OCI-M1 (cell line): ENCODE results near the gene PLEKHB1.
"Not testable (repeated sequence)": the region's sequence is repeated elsewhere in the genome, so short reads cannot be mapped to it uniquely, and the experiment has no call there.

Experiments used
- DNase-seq: peaks from one replicate; lab custom pipeline; 2025; lab: John Stamatoyannopoulos, UW

The PLEKHB1 gene

DNA sequence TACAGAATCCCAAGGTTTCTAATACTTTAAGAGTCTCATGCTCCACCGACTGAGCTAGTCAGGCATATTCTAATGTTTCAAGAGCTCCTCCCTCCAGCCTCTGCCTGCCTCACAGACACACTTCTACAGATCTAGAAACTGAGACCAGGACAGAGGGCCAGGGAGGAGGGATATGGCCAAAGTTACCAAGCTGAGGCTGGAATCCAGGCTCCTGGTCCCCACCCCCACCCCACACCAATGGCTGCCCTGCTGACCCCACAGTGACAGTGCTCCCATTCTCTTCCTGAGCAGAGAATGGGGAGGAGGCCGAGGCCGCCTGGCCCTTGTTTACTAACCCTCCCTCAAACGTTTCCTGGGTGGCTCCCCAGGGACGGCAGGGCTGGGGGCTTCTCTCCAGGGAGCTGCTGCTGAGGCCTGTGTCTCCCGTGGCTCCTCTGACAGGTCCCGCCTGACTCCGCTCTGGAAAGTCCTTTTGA lies 2.2 kb downstream of the PLEKHB1 start:
- no peak for DNase-seq

DNA sequence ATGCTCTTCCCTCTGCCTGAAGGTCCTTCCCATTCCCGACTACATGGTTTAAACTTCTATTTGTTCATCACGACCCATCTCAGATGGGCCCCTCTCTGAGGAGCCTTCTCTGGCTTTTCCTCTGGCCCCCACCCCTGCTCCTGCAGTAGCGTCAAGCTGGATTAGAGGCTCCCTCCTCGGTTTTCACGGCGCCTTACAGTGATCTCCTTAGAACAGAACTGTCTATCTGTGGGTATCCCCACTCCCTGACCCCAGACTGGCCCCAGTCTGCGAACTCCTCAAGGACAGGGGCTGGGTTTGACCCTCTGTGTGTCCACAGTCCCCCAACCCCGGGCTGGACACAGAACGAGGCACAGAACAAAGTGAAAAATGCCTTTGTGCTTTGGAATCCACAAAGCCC lies 2.8 kb downstream of the PLEKHB1 start:
- DNase-seq, result no peak

DNA sequence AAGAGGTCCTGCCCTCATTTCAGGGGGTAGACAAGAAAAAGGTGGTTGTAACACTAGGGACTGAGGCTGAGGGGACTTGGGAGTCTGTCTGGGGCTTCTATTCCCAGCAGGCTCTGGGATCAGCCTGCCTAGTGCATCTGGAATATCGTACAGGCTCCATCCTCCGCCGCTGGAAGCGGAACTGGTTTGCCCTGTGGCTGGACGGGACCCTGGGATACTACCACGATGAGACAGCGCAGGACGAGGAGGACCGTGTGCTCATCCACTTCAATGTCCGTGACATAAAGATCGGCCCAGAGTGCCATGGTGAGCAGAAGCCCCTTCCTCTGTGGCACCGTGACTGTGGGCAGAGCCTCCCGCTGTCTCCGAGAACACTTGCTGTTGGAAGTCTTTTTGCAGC lies 4.0 kb downstream of the PLEKHB1 start:
- DNase-seq, result no peak

DNA sequence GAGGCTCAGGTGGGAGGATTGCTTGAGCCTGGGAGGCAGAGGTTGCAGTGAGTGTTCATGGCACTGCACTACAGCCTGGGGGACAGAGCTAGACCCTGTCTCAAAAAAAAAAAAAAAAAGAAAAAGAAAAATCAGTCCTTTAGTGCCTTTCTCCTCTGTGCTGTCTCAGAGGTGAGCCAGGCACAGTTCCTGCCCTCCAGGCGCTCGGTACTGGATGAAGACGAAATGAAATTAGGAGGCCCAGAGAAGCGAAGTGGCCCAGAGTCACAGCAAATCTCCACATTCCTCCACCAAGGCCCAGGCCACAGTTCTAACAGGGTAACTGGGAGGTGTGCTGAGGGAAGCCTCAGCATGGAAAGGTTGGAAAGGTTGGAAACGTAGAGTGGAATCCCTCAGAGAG lies 4.9 kb downstream of the PLEKHB1 start:
- DNase-seq, result no peak

DNA sequence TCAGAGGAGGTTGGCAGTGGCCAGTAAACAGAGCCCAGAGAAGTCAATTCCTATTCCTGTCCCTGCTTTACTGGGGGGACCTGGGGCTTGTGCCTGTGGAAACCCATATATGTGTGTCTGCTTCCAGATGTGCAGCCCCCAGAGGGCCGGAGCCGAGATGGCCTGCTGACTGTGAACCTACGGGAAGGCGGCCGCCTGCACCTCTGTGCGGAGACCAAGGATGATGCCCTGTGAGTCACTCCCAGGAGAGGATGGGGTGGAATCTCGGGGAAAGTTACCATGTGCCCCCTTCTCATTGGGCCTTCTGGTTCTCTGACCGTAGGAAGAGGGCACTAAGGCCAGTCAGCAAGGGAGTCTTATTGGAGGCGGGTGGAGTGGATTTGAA lies 5.3 kb downstream of the PLEKHB1 start:
- DNase-seq, result no peak

DNA sequence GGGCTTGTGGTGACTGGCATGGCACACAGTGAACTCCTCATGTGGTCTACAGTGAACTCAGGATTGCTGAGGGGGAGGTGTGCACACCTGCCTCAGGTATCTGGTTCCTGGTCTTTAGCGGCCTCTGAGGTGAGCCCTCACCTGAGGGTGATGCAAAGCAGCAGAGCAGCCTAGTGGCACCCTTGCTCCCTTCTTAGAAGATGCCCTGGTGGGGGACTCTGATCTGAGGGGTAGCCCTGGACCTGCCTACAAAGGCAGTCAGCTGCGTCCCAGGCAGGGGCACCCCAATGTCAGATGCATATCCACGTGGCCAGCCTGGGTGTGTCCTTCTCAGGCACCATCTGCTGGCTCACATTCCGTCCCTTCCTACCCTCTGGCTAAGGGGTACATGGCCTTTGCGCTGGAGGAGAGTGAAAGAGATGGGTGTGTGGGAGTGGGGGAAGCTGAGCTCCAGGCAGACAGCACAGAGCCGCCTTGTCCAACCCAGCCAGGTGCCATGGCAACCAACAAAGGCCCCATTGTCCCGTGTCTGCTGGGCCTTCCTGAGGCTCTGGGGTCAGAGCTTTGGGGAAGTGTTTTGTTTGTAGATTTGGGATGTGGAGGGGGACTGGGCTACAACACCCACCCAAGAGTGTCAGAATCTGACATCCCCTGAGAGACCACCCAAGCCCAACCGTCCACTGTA lies 5.8 kb downstream of the PLEKHB1 start:
- DNase-seq, result no peak

DNA sequence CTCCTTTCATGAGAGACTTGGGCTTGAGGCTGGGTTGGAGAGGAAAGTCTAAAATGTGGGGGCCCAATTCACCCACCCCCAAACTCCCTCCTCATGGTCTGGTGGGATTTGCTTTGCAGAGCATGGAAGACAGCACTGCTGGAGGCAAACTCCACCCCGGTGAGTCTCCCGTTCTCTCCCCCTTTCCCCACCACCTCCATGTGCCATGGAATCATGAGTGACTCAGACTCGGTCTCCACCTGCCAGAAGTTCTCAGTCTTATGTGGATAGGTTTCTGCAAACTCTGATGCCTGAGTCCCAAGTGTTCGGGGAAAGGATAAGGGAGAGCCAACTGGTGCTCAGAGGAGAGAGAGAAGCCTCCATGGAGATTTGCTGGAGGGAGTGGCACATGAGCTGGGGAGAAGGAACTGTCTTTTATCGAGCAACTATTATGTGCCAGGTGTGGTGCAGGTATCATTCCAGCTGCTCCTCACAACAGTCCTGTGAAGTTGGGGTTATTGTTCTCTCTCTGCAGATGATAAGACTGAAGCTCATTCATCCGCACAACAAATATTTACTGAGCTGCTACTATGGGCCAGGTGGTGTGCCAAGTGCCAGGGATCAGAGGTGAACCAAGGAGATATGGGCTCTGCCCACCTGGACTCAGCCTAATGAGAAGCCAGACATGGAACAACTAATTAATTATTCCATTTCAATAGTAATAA lies 6.6 kb downstream of the PLEKHB1 start:
- no peak for DNase-seq

DNA sequence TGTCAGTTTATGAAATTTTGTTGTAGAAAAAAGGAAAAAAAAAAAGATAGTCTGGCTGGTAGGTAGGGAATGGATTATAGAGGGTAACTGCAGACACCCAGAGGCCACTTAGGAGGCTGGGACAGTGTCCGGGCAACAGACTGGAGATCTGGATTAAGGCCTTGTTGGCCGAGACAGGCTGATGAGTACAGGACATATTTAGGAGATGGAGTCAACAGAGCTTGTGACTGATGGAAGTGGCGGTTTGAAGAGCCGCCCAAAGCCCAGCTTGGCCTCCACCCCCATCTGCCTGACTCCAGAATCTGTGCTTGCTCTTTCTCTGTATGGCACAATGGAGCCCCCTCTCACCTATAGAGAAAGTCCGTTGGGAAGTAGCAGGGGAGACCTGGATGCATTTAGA lies 7.6 kb downstream of the PLEKHB1 start:
- DNase-seq, result no peak

DNA sequence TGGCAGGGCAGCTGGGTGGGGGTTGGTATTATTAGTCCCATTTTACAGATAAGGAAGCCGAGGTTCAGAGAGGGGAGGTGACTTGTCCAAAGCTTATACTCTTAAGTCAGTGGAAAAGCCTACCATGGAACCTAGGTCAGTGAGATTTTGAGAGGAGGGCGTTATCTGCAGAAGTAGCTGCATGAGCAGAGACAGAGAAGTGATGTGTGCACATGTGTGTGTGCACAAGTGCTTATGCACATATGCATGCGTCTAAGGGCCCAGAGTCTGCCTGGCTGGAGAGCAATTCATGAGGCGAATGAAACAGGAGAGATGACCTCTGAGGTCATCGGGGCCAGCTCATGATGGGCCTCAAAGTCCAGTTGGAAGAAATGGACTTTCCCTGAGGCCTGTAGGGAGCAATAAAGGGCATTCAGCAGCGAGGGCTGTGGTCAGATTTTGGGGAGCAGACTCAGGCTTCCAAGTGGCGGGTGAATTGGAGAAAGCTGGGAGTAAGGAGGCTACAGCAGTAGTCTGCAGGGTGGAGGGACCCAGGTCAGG lies 8.2 kb downstream of the PLEKHB1 start:
- DNase-seq, result no peak

DNA sequence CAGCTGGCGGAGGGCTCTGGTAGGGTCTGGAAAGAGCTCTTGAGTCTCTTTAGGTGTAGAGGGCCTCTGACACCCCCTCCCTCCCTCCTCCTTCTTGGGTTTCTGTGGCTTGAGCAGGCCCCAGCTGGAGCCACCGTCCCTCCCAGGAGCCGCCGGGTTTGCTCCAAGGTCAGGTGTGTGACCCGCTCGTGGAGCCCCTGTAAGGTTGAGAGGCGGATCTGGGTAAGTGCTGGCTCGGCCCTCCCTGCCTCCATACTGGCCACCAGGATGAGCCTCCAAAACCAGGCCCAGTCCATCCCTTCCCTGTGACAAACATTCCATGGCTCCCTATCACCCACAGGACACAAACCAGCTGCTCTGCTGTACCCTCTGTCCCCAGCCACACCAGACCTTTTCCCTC lies 9.3 kb downstream of the PLEKHB1 start:
- no peak for DNase-seq

DNA sequence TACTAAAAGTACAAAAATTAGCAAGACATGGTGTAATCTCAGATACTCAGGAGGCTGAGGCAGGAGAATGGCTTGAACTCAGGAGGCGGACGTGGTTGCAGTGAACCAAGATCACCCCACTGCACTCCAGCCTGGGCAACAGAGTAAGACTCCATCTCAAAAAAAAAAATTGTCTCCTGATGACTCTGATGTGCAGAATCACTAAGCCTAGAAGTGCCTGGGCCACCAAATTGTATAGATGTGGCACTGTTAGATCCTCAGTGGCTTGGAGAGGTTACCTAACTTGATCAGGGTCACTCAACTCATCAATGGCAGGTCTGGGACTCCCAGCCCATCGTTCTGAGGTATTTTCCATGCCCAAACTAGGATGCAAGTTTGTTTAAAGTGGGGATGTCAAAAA lies 10.6 kb downstream of the PLEKHB1 start:
- DNase-seq, result no peak

DNA sequence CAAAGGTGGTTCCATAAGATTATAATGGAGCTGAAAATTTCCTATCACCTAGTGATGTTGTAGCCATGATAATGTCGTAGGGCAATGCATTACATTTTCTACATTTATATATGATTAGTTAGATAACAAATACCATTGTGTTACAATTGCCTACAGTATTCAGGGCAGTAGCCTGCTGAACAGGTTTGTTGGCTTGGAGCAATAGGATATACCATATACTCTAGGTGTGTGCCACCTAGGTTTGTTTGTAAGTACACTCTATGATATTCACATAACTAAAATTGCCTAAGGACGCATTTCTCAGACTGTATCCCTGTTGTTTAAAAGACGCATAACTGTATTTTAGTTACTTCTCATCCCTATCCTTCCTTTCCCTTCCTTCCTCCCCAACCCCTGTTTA lies 13.6 kb downstream of the PLEKHB1 start:
- DNase-seq, result no peak

DNA sequence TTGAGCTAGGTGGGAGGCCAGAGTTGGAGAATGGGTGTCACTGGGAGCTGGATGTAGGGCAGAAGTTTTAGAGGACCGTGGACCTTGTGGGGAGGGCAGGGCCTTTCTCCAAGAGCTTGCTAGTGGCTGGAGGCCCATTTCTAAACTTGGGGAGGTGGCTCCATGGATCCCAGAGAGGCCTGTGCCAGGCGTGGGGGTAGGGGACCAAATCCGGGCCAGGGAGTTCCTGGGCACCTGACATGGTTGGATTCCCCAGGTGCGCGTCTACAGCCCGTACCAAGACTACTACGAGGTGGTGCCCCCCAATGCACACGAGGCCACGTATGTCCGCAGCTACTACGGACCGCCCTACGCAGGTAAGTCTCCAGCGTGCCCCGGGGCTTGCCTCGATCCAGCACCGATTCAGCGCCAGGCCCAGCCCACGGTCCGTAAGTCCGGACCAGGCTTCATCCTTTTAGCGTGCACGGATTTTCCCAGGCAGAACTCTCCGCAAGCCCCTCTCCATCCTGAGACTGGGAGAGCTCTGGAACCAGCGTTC lies 14.2 kb downstream of the PLEKHB1 start:
- DNase-seq, result no peak

DNA sequence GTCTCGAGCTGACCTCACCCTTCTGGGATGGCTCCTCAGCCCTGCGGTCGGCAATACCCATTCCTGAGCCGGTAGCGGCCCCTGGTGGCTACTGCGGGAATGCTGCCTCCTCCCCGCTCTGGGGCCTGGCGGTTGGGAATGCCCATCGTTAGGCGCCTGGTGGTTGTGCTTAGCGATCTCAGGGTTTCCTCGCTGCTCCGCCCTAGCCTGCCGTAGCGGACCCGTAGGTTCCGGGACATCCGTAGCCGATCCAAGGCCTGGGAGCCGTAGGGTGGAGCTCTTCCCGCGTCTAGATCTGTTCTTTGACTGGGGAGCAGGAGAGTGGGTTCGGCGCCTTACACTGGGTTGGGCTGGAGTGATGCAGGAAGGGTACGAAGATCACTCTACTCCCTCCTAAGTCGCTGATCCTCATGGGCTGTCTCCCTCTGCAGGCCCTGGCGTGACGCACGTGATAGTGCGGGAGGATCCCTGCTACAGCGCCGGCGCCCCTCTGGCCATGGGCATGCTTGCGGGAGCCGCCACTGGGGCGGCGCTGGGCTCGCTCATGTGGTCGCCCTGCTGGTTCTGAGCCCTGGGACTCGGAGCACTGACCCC lies 14.8 kb downstream of the PLEKHB1 start:
- DNase-seq, result peak; percentile 99

DNA sequence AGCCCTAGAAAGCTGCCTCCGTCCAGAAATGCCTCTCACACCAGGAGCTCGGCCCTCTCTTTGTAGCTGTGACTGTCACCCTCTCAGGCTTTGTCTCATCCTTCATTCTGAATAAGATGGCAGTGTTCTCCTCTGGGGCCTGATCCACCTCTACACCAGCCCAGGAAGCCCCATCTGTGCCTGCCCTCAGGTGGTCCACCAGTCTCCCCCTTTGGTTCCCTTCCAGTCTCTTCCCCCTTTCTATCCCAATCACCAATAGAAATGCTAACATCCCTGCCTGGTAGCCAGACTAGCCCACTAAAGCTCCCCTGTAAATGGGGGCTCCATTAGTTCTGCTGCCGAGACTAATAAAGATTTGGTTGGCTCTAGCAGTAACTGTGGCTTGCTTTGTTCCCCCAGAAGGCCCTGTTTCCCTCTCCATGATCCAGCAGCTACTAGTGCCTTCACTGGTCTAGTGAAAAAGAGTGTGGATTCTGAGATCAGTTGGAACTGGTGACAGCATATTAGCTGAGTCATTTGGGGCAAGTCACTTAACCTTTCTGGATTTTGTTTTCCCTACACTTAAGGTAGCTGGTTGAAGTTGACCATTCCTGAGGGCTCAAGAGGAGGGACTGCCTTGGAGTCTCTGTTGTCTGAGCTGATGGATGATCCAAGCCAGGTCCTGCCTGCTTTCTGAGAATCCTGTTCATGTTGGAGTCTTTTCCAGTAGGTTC lies 16.2 kb downstream of the PLEKHB1 start:
- DNase-seq, result no peak

DNA sequence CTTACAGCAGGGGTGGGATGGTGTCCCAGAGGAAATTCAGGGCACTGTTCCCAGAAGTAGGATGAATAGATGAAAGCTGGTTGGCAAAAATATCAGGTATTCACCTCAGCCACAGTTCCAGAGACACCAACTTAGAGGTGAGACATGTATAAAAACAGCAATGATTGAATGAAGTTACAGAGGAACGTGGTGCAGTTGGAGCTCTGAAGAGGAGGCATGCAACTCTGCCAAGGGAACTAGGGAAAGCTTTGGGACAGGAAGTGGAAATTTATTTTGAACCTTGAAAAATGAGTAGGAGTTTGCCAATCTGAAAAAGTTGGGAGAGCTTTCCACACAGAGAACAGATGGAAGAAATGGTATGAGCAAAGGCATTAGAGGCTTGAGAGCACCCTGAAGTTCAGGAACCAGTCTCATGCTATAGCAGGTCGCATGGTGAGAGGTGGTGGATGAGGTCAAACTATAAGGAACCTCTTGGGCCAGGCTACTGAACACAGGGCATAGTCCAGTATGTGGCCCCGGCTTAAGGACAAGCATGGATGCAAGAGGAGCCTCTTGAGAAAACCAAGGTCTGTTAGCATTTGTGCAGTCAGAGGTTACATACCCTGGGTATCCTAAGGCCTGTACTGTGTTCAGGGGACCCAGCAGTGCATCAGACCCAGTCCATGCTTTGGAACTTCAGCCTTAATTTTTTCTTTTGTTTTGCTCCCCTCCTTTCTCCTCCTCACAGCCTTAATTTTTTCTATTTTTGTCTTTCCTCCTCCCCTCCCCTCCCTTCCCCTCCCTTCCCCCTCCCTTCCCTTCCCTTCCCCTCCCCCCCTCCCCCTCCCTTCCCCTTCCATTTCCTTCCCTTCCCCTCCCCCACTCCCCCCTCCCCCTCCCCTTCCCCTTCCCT lies 17.5 kb downstream of the PLEKHB1 start:
- no peak for DNase-seq

DNA sequence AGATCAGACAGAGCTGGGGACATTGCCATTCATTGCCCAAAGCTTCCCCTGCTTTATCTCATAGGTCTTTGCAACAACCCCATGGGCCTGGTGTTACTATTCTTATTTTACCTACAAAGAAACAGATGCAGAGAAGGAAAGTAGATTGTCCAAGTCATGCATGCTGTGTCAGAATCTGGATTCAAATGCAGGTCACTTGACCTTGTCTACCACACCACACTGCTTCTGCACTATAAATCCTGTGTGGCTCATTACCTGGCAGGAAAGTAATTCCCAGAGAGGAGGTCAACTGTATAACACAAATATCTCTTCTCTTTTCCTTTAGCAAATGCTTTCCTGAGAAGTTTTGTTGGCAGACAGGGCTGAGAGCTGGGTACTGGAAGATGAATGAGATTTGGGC lies 18.5 kb downstream of the PLEKHB1 start:
- DNase-seq, result no peak

DNA sequence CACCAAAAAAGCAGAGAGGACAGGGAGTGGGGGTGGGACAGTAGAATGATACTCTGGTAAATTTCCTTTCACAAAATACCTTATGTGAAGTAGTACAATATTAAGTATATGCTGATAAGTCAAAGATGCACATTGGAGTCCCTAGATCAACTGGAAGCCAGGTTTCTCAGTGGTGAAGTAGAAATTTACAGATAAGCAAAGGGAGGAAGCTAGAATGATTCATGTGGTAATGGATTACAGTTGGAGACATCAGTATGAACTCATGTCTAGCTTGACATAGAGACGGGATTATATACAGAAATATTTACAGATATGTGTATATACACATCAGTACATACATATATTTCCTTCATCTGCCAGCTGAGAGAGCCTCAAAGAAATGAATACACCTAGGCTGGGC lies 21.5 kb downstream of the PLEKHB1 start:
- peak; percentile 85 for DNase-seq

DNA sequence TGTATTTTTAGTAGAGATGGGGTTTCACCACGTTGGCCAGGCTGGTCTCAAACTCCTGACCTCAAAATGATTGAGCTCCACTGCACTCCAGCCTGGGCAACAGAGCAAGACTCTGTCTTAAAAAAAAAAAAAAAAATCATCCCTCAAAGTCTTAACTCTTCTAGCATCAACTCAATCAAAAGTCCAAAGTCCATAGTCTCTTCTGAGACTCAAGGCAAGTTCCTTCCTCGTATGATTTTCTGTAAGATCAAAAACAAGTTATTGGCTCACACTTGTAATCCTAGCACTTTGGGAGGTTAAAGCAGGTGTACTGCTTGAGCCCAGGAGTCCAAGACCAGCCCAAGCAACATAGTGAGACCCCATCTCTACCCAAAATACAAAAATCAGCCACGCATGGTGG lies 24.4 kb downstream of the PLEKHB1 start:
- no peak for DNase-seq

DNA sequence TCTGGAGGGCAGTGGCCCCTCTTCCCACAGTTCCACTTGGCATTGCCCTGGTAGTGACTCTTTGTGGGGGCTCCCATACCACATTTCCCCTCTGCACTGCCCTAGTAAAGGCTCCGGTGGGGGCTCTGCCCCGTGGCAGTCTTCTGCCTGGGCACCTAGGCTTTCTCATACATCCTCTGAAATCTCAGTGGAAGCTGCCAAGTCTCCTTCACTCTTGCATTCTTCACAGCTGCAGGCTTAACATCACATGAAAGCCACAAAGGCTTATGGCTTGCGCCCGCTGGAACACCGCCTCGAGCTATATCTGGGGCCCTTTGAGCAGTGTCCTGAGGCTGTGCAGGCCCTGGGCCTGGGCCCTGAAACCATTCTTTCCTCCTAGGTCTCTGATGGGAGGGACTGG lies 25.3 kb downstream of the PLEKHB1 start:
- no peak for DNase-seq

DNA sequence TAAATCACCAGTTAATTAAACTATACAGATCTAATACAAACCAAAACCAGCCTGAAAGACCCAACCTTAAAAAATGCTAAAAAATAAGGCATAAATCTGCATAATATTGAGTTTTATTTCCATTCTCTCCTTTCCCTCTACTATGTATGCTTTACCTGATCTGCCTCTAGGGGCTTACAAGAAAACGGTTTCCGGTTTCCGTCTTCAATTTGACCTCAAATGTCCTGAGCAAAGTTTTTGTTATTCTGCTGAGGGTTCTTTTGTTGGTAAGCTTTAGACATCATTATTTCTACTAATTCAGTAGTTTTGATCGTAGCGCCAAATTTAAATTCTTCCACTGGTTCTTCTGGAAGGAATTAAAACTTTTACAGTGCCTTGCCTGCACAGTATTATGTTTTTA lies 30.2 kb downstream of the PLEKHB1 start:
- DNase-seq, result not testable (repeated sequence)
